ENCODE results near the gene ATE1. TPM values are rescaled to one million over a fixed set of nuclear protein-coding genes. Genes with fewer than 3 reads are reported as not detected.
"Not testable (repeated sequence)": the region's sequence is repeated elsewhere in the genome, so short reads cannot be mapped to it uniquely, and the experiment has no call there.

Gene ATE1
- total RNA-seq, 1 donor from 2014 or later, result 6.9 TPM

GRCh38 chr10:121772406-121772805, 155.4 kb downstream of the ATE1 start:
- DNase-seq (ENCODE audit: low spot score in 2 of 2), result no peak
- Histone ChIP-seq H3K4me1 (no peaks in the 10 kb centered on the region), H3K27me3 (no peaks in the 10 kb centered on the region), H3K36me3 (no peaks in the 10 kb centered on the region), H3K27ac (no peak overlapping the region), H3K9me3 (peaks cover 0 to 5% of the 10 kb centered on the region in 2 donors), H3K4me3 (no peak overlapping the region)
- TF ChIP-seq CTCF (IDR thresholded peaks at IDR 0.05), result no peak
- intact Hi-C loops (cut with DNase I), result no loop called here

GRCh38 chr10:121771966-121772365, 155.9 kb downstream of the ATE1 start:
- no peak for TF ChIP-seq CTCF (IDR thresholded peaks at IDR 0.05)
- Histone ChIP-seq H3K4me3 (no peak overlapping the region), H3K27ac (no peak overlapping the region), H3K9me3 (peaks cover 0 to 10% of the 10 kb centered on the region in 2 donors), H3K36me3 (no peaks in the 10 kb centered on the region), H3K4me1 (no peaks in the 10 kb centered on the region), H3K27me3 (no peaks in the 10 kb centered on the region)
- no peak for DNase-seq (ENCODE audit: low spot score in 2 of 2)
- intact Hi-C loops (cut with DNase I), result no loop called here

- no peak overlapping the region for H3K27ac ChIP-seq
- no peaks in the 10 kb centered on the region for H3K4me1 ChIP-seq
- intact Hi-C loops (cut with DNase I), result loop anchor here (5.0 kb wide), 1 partner anchor 476 kb away; no protein-coding TSS in a partner anchor
- no peak overlapping the region for H3K4me3 ChIP-seq
- peaks cover 0 to 10% of the 10 kb centered on the region in 2 donors for H3K9me3 ChIP-seq
- no peak for DNase-seq (ENCODE audit: low spot score in 2 of 2)
- H3K36me3 ChIP-seq, result peaks cover 0 to 9% of the 10 kb centered on the region in 2 donors
- TF ChIP-seq CTCF (IDR thresholded peaks at IDR 0.05), result no peak
- no peaks in the 10 kb centered on the region for H3K27me3 ChIP-seq
Measured at GRCh38 chr10:121766426-121766825, 161.4 kb downstream of the ATE1 start.

- Histone ChIP-seq H3K4me3 (no peak overlapping the region), H3K27me3 (no peaks in the 10 kb centered on the region), H3K27ac (no peak overlapping the region), H3K4me1 (no peaks in the 10 kb centered on the region), H3K9me3 (peaks cover 0 to 15% of the 10 kb centered on the region in 2 donors), H3K36me3 (peaks cover 0 to 16% of the 10 kb centered on the region in 2 donors)
- DNase-seq (ENCODE audit: low spot score in 2 of 2), result no peak
- TF ChIP-seq CTCF (IDR thresholded peaks at IDR 0.05), result no peak
- intact Hi-C loops (cut with DNase I), result loop anchor here (5.0 kb wide), 1 partner anchor 477 kb away; no protein-coding TSS in a partner anchor
Measured at GRCh38 chr10:121765204-121765603, 162.6 kb downstream of the ATE1 start.

- Histone ChIP-seq H3K27ac (no peak overlapping the region), H3K4me3 (no peak overlapping the region), H3K27me3 (no peaks in the 10 kb centered on the region), H3K36me3 (peaks cover 4 to 16% of the 10 kb centered on the region in 2 donors), H3K4me1 (no peaks in the 10 kb centered on the region), H3K9me3 (peaks cover 0 to 23% of the 10 kb centered on the region in 2 donors)
- TF ChIP-seq CTCF (IDR thresholded peaks at IDR 0.05), result no peak
- DNase-seq (ENCODE audit: low spot score in 2 of 2), result no peak
- intact Hi-C loops (cut with DNase I), result no loop called here
Measured at GRCh38 chr10:121764233-121764942, 163.4 kb downstream of the ATE1 start.

GRCh38 chr10:121757241-121757640, 170.6 kb downstream of the ATE1 start:
- H3K4me3 ChIP-seq; intact Hi-C loops (cut with DNase I); H3K4me1 ChIP-seq; H3K27me3 ChIP-seq; H3K27ac ChIP-seq; DNase-seq (ENCODE audit: low spot score in 2 of 2): not testable (repeated sequence)
- Histone ChIP-seq H3K36me3 (peaks cover 4 to 23% of the 10 kb centered on the region in 2 donors), H3K9me3 (peaks cover 12 to 42% of the 10 kb centered on the region in 2 donors)

- H3K27ac ChIP-seq; H3K4me3 ChIP-seq; DNase-seq (ENCODE audit: low spot score in 2 of 2); H3K27me3 ChIP-seq; intact Hi-C loops (cut with DNase I); H3K4me1 ChIP-seq: not testable (repeated sequence)
- Histone ChIP-seq H3K9me3 (peaks cover 12 to 41% of the 10 kb centered on the region in 2 donors), H3K36me3 (peaks cover 4 to 17% of the 10 kb centered on the region in 2 donors)
Measured at GRCh38 chr10:121755496-121755895, 172.3 kb downstream of the ATE1 start.

Measured in ascending aorta (tissue), 2 donors.